ENCODE measurements around the gene FKBP7. TPM values are rescaled to one million over a fixed set of nuclear protein-coding genes. Genes with fewer than 3 reads are reported as not detected.

FKBP7 gene
- total RNA-seq, 1 experiment from 2014 or later, result 4.8 TPM

DNA sequence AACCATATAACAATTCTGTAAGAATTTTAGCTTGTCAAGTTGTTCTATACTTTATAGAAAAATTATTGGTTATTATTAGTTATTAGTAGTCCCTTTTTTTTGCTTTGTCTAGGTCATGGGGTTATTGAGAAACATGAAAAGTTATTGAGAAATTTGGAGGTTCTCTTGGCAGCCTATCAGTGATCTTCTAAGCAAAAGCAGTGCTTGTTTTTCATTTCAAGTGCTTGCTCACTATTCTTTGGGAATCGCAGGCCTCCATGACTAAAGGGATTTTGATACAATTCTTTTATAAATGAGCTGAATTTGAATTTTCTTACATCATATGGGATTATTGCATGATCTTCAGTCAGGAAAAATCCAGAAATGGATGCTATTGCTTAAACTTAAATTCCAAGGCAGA is 27.7 kb upstream of the FKBP7 start:
- H3K4me1 Mint-ChIP-seq, result peaks cover 19 to 22% of the 10 kb centered on the region in 2 experiments
- Histone ChIP-seq H3K23me2 (ENCODE audit: insufficient read length, low read depth, low read length, poor library complexity, severe bottlenecking) (no peaks in the 10 kb centered on the region), H3K79me1 (ENCODE audit: insufficient read depth, low read depth, low read length, poor library complexity, severe bottlenecking) (no peaks in the 10 kb centered on the region), H2AK5ac (ENCODE audit: insufficient read length, low read length) (no peak overlapping the region), H3K4me2 (ENCODE audit: insufficient read depth, insufficient read length, low read length) (no peak overlapping the region), H3K9ac (ENCODE audit: extremely low read depth, insufficient read length, low read length) (no peak overlapping the region), H2BK5ac (ENCODE audit: insufficient read length, low read length) (no peak overlapping the region), H4K5ac (ENCODE audit: insufficient read length, low read depth, low read length) (no peak overlapping the region), H3K4me1 (ENCODE audit: insufficient read depth, low read length) (no peaks in the 10 kb centered on the region), H3K79me2 (ENCODE audit: insufficient read depth, low read length) (no peaks in the 10 kb centered on the region), H4K20me1 (ENCODE audit: control insufficient read depth, insufficient read depth, insufficient read length) (no peaks in the 10 kb centered on the region), H2AFZ (ENCODE audit: low read length) (no peak overlapping the region), H3K23ac (ENCODE audit: insufficient read length, low read depth, low read length) (no peak overlapping the region), H3K56ac (ENCODE audit: insufficient read length, low read depth, low read length) (no peak overlapping the region), H2BK12ac (ENCODE audit: insufficient read length, low read depth, low read length) (no peak overlapping the region), H3K4ac (ENCODE audit: low read depth, low read length) (no peak overlapping the region), H4K91ac (ENCODE audit: insufficient read length, low read depth, low read length) (no peak overlapping the region), H3T11ph (ENCODE audit: low read length) (no peak overlapping the region), H3K27me3 (ENCODE audit: insufficient read depth, low read length) (no peaks in the 10 kb centered on the region), H2BK15ac (ENCODE audit: low read depth, low read length) (no peak overlapping the region), H2BK120ac (ENCODE audit: low read depth, low read length, poor library complexity, severe bottlenecking) (no peak overlapping the region), H3K18ac (ENCODE audit: insufficient read length, low read depth, low read length) (no peak overlapping the region), H3K9me3 (ENCODE audit: control insufficient read depth, low read depth, low read length) (no peaks in the 10 kb centered on the region), H2BK20ac (ENCODE audit: low read depth, low read length, poor library complexity, severe bottlenecking) (no peak overlapping the region), H3K27ac (ENCODE audit: insufficient read length, low read depth, low read length) (no peak overlapping the region), H4K8ac (replicated peaks; ENCODE audit: insufficient read length, low read depth, low read length) (no peak overlapping the region), H3K14ac (ENCODE audit: insufficient read depth, low read length) (no peak overlapping the region)
- no peak overlapping the region for H3K4me3 Mint-ChIP-seq
- no peak for DNase-seq
- TF ChIP-seq, protein P1, sequence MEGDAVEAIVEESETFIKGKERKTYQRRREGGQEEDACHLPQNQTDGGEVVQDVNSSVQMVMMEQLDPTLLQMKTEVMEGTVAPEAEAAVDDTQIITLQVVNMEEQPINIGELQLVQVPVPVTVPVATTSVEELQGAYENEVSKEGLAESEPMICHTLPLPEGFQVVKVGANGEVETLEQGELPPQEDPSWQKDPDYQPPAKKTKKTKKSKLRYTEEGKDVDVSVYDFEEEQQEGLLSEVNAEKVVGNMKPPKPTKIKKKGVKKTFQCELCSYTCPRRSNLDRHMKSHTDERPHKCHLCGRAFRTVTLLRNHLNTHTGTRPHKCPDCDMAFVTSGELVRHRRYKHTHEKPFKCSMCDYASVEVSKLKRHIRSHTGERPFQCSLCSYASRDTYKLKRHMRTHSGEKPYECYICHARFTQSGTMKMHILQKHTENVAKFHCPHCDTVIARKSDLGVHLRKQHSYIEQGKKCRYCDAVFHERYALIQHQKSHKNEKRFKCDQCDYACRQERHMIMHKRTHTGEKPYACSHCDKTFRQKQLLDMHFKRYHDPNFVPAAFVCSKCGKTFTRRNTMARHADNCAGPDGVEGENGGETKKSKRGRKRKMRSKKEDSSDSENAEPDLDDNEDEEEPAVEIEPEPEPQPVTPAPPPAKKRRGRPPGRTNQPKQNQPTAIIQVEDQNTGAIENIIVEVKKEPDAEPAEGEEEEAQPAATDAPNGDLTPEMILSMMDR (conservative IDR thresholded peaks at IDR 0.05), result no peak
- no peak overlapping the region for H3K27ac Mint-ChIP-seq
- no peaks in the 10 kb centered on the region for H3K27me3 Mint-ChIP-seq (ENCODE audit: low read depth)
- peaks cover 7 to 27% (median 12%) of the 10 kb centered on the region in 3 experiments; a peak in 6 of 7 replicates for H3K36me3 Mint-ChIP-seq (ENCODE audit: insufficient read depth in 1 of 3, low read depth in 3 of 3)
- no CpG with 5 or more reads among the region's 1 CpG for WGBS (ENCODE audit: extremely low coverage, insufficient read length, low lambda C conversion rate)
- no peaks in the 10 kb centered on the region for H3K9me3 Mint-ChIP-seq
